H54 (cell line): ENCODE results near the gene SPATS2.
"Not testable (repeated sequence)": the region's sequence is repeated elsewhere in the genome, so short reads cannot be mapped to it uniquely, and the experiment has no call there.

ENCODE experiments used
- DNase-seq: peaks from one replicate; pipeline ENCODE4 v3.0.0; 2011; ENCODE audit warnings: low spot score, mixed read lengths; ENCODE audit not compliant: insufficient read length
- FAIRE-seq: peaks from 3 replicates; lab custom pipeline; 2011; peaks lifted over from hg19 to GRCh38; lab: Jason Lieb, UNC
- POLR2A ChIP-seq: IDR thresholded peaks from 2 replicates; pipeline ENCODE4 v1.6.1; 2011; ENCODE audit warnings: low read depth, mild to moderate bottlenecking, low read length

The SPATS2 gene

DNA sequence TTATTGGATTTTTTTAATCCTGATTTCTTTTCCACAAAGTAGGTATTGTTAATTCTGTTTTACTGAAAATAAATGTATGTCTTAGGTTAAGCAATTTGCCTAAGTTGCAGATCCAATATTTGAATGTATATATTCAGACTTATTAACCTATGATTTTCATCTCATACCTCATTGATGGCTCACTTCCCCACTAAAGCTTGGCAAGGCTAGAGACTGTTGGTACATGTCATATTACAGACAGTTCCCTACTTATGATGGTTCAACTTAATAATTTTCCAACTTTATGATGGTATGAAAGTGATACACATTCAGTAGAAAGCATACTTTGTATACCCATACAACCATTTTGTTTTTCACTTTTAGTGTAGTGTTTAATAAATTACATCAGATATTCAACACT is 138.4 kb downstream of the SPATS2 start:
- peak; percentile 15 for FAIRE-seq
- TF ChIP-seq POLR2A: no peak
- DNase-seq: no peak

DNA sequence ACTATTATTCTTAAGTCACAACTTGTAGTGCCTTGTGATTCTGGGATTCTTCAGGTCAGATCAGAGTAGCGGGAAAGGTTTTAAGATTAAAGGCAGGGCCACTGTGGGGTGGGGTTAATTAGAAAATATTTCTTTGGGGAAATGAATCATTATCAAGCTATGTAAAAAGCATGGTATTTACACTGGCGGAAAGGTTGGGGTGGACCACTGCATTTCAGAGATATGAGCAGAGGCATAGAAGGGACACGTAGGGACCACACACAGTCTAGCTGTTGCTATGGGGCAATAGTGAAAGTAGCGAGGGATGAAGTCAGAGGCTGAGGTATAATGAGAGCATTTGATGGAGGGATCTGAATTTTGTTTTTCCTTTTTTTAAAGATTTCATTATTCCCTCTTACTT is 139.9 kb downstream of the SPATS2 start:
- no peak for TF ChIP-seq POLR2A
- no peak for DNase-seq
- FAIRE-seq: peak; percentile 90

DNA sequence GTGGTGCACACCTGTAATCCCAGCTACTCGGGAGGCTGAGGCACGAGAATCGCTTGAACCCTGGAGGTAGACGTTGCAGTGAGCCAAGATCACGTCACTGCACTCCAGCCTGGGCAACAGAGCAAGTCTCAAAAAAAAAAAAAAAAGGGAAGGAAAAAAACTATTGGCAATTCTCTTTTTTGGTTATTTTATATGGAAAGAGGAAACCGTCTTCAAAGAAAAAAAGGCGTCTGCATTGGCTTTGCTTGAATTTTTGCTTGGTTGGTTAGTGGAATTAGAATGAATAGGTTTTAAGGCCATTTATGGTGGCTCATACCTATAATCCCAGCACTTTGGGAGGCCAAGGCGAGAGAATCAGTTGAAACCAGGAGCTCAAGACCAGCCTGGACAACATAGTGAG is 142.4 kb downstream of the SPATS2 start:
- FAIRE-seq, DNase-seq: not testable (repeated sequence)

DNA sequence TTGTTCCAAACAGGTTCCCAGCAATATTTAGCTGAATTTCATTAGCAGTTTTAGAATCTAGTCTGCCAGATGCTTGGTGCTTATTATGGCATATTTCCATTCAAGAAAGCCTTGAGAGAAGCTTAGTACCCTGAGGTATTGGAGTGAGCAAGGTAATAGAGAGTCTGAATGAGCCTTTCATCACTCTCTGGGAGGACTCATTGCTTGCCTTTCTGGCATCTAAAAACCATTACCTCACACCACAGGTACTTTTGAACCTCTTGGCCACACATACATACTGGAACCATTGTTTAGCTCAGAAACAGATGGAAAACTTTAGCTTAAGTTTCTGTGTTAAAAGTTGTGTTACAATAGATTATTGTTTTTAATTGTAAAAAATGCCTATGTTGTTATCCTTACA is 144.1 kb downstream of the SPATS2 start:
- no peak for DNase-seq
- peak; percentile 15 for FAIRE-seq
- no peak for TF ChIP-seq POLR2A

DNA sequence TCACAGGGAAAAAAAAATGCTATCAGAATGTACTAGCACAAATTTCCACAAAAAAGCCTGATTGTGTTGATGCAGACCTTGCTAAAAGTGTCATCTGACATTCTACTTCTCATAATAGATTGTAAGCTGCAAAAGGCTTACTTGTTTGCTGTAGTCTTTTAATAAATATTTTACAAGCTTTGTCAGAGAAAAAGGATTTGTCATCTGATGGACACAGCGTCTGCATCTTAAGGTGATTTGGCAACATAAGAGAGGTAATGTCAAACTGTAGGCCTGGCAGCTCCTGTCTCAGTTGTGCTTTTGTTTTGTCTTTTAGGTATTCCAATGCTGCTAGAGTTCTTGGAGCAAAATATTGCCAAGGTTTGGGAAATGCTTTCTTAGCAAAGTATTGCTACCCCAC is 145.3 kb downstream of the SPATS2 start:
- no peak for FAIRE-seq
- no peak for DNase-seq
- TF ChIP-seq POLR2A: no peak

DNA sequence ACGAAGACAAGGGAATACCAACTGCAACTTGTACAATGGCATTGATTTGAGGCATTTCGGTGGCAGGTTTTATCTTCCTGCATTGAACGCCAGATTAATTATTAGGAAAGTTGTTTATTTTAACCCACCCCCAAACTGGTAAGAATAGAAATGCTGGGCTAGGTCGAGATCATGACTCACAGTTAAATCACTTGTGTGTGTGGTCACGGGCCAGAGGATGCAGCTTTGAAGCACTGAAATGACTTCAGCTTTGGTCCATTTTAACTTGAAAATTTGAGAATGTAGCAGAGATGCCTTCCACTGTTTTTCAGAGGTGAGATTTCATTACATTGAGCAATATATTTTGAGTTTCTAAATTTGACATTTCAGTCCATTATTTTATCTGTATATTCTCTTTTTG is 148.0 kb downstream of the SPATS2 start:
- TF ChIP-seq POLR2A: no peak
- peak; percentile 100 for FAIRE-seq
- DNase-seq: no peak

DNA sequence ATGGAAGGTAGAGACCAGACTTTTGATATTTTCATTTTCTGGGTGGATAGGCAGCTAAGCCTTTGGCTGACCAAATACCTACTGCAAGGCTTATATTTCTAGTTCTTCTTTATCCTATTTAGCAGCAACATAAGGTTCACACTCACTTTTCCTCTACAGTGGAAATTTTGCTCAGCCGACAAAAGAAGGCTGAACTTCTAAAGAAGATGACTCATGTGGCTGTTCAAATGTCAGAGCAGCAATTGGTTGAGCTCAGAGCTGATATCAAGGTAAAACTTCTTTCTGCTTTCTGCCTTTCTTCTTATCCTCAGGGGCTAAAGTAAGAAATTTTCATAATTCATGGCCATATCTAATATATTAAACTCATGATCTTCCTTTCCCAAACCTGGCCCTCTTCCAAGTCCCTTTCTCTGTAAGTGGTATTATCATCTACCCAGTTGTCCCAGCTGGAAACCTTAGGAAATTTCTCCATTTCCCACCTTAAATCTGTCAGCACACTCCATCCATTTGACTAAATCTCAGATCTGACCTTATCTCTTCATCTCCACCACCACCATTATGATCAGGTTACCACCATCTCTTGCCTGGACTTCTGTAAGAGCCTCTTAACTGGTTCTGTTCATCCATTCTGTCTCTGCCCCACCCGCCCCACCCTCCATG is 151.8 kb downstream of the SPATS2 start:
- DNase-seq (no peak), FAIRE-seq (peak; percentile 87)
- TF ChIP-seq POLR2A: no peak

DNA sequence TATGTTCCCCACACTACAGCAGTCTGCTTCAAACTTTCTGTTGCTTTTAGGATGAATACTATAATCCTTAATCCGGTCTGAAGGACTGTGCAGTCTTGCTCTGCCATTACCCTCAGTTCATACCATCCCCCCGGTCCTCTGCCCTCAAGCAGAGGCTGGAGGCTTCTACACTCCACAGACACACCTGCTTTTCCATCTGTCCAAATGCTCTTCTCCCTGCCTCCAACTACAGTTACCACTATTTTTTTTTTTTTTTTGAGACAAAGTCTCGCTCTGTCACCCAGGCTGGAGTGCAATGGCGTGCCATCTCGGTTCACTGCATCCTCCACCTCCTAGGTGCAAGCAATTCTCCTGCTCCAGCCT is 152.3 kb downstream of the SPATS2 start:
- no peak for FAIRE-seq
- no peak for DNase-seq
- no peak for TF ChIP-seq POLR2A

DNA sequence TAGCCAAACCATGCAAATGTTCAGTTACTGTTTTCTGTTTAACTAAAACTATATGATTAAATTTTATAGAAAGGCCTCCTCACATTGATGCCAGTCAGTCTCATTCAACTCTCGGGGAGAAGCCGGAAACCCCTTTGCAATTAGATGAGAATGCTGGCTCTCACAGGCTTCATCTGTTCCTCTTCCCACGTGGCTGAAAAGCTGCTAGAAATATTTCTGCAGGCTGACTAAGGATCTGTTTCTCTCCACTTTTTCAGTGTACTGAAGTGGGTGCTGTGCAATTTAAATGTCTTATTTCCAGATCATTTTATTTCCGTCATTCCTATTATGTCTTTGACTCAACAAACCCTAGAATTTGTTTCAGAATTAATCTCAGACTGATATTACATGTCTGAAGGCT is 154.1 kb downstream of the SPATS2 start:
- no peak for DNase-seq
- TF ChIP-seq POLR2A: no peak
- FAIRE-seq: no peak

DNA sequence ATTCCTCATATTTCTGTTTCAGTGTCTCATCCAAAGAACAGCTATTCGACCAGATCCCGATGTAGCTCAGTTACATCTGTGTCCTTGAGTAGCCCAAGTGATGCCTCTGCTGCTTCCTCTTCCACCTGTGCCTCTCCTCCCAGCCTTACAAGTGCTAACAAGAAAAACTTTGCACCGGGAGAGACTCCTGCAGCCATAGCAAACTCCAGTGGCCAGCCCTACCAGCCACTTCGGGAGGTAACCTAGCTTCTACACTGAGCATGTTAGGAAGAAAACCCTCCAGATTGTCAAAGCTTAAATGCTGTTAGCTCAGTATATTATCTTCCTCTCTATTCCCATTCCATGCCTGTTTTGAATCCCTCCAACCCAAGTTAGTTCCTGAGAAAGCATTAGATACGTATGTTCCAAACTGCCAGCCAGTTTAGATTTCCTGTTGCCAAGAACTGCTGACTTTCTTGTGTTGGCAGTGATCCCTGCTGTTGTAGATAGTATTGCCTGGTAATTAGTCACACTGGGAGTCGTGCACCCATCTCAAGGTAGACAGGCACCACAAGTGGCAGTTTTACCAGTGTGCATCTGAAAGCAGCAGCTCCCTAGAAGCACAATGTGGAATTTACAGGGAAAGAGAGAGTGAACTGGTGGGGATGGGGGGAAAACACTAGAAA is 157.5 kb downstream of the SPATS2 start:
- FAIRE-seq (peak; percentile 23), DNase-seq (no peak)
- no peak for TF ChIP-seq POLR2A

DNA sequence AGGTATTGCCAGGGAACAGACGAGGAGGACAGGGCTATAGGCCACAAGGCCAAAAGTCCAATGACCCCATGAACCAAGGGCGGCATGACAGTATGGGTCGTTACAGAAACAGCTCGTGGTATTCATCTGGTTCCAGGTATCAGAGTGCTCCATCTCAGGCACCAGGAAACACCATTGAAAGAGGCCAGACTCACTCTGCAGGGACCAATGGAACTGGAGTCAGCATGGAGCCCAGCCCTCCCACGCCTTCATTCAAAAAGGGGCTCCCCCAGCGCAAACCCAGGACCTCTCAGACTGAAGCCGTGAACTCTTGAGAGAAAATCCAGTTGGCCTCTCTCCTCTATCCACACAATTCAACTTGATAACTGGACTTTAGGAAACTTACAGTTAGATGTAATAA is 158.7 kb downstream of the SPATS2 start:
- TF ChIP-seq POLR2A: no peak
- FAIRE-seq (no peak), DNase-seq (no peak)

DNA sequence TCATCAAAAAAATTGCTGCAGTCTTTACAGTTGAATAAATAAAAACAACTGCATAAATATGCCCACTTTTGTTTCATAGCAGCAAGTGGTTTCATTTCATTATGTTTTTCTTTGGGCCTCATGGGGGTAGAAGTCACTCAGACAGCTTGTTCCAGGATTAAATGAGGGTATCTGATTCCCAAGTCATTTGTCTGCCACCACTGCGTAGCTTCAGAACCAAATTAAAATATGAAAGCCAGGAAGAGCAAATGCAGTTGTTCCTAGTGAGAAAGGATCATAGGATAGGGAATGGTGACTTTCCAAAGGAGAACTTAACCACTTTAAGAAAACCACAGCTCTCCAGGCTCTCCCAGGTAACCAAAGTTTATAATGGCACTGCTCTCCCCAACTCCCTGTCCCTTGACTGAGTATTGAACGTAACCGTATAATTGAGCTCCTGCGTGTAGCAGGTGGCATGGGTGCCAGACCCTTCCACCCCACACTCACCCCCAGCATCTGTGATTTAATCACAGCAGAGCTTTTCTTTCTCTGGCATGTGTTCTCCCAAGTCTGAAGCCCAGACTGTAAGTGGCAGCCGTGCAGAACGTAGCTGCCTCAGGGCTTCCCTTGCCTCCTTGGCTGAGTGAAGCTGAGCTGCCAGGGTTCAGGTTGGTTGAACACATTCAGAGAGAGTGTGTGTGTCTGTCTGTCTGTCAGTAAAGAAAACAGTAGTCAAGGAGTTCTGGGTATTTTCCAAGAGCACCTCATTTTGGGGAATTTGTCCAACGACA is 160.3 kb downstream of the SPATS2 start:
- no peak for TF ChIP-seq POLR2A
- no peak for DNase-seq
- FAIRE-seq: no peak

DNA sequence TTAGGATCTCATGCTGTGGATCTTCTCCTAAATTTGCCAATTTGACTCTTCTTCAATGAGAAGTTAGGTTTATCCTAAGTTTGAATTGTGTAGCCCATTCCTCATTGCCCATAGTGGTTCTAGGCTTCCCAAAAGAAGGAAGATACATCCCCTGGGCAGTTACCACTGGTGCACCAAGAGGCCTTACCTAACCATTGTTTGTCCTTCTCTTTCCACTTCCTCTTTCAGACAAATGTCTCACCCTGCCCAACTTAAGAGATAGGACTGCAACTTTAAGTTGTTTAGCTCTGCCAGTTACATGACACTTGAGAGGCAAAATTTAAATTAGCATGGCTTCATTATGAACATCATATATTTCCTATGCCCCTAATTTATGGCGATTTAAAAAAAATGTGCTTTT is 162.2 kb downstream of the SPATS2 start:
- no peak for DNase-seq

DNA sequence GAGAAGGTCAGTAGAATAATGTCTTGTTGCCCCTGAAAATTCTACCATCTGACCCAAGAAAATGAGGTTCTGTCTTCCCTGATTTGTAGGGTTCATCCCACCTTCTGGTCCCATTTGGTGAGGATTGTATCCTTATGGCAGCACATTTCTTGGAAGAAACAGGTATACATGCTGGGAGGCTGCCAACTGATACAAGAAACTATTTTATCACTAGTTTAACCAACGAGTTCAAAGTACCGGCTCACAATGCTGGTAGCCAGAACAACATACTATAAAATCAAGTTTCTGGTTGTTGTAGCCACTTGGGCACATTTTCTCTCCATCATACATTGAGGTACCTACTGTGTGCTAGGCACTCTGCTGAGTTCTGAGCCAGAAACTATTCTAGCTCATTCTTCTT is 164.5 kb downstream of the SPATS2 start:
- no peak for DNase-seq
- FAIRE-seq: no peak
- no peak for TF ChIP-seq POLR2A

More for the DNA sequence above, 162.2 kb downstream of the SPATS2 start:
- no peak for TF ChIP-seq POLR2A
- no peak for FAIRE-seq
